Activated CD4-positive, alpha-beta T cell treated with anti-CD3 and anti-CD28 coated beads, Interleukin-10, Interleukin-2, amounts not matched to agents 100 ng/mL and 50 ng/mL, durations not matched to agents 16 hours and 8 hours (primary cell): Measurements from ENCODE around the gene HEATR9.

ENCODE experiments used
- DNase-seq: peaks from one replicate; pipeline ENCODE4 v3.0.0-alpha.2; 2020

The HEATR9 gene

GRCh38 chr17:35864853-35865252, 3.8 kb downstream of the HEATR9 start:
- DNase-seq = no peak

- DNase-seq = peak; percentile 69
Observed at GRCh38 chr17:35856603-35857002, 12.1 kb downstream of the HEATR9 start.

GRCh38 chr17:35855965-35856364, 12.7 kb downstream of the HEATR9 start:
- DNase-seq = no peak

GRCh38 chr17:35849469-35850348, 19.0 kb downstream of the HEATR9 start:
- DNase-seq = peak; percentile 79

- DNase-seq = no peak
Observed at GRCh38 chr17:35847633-35848373, 20.9 kb downstream of the HEATR9 start.

GRCh38 chr17:35847006-35847405, 21.7 kb downstream of the HEATR9 start:
- no peak for DNase-seq

- DNase-seq = no peak
Observed at GRCh38 chr17:35846055-35846809, 22.5 kb downstream of the HEATR9 start.

GRCh38 chr17:35844547-35844946, 24.1 kb downstream of the HEATR9 start:
- no peak for DNase-seq

GRCh38 chr17:35843698-35844097, 25.0 kb downstream of the HEATR9 start:
- DNase-seq = no peak

GRCh38 chr17:35842239-35842638, 26.5 kb downstream of the HEATR9 start:
- no peak for DNase-seq

- DNase-seq = no peak
Observed at GRCh38 chr17:35841505-35841904, 27.2 kb downstream of the HEATR9 start.

GRCh38 chr17:35841101-35841500, 27.6 kb downstream of the HEATR9 start:
- DNase-seq = no peak

- no peak for DNase-seq
Observed at GRCh38 chr17:35825206-35825605, 43.5 kb downstream of the HEATR9 start.

- DNase-seq = no peak
Observed at GRCh38 chr17:35821308-35821707, 47.4 kb downstream of the HEATR9 start.

GRCh38 chr17:35819455-35819854, 49.2 kb downstream of the HEATR9 start:
- no peak for DNase-seq

GRCh38 chr17:35817196-35817595, 51.5 kb downstream of the HEATR9 start:
- DNase-seq = no peak

- no peak for DNase-seq
Observed at GRCh38 chr17:35816723-35817122, 52.0 kb downstream of the HEATR9 start.

- DNase-seq = no peak
Observed at GRCh38 chr17:35812456-35812855, 56.2 kb downstream of the HEATR9 start.

GRCh38 chr17:35811759-35812158, 56.9 kb downstream of the HEATR9 start:
- DNase-seq = no peak

GRCh38 chr17:35809855-35810461, 58.7 kb downstream of the HEATR9 start:
- DNase-seq = no peak

- peak; percentile 99 for DNase-seq
Observed at GRCh38 chr17:35808962-35809854, 59.5 kb downstream of the HEATR9 start, which contains the start of gene TAF15. TAF15 (plus strand) TSS chr17:35809484; CDS start chr17:35809570, 86 bp downstream.
